ENCODE data around the gene LRMDA. TPM values are rescaled to one million over a fixed set of nuclear protein-coding genes. Genes with fewer than 3 reads are reported as not detected.

The LRMDA gene
- total and polyA plus RNA-seq, 2 of the 8 experiments (the other 6 are each of a cell fraction or from before 2014, with no cell fraction given): 0.86 to 2.8 TPM

GRCh38 chr10:75438275-75438674 lies 6.9 kb downstream of the LRMDA start:
- Histone ChIP-seq H3K79me2 (ENCODE audit: control insufficient read depth in 1 of 2, insufficient read depth in 2 of 2, low read length in 2 of 2) (no peaks in the 10 kb centered on the region), H4K8ac (ENCODE audit: extremely low read depth, insufficient read depth, low read length) (no peak overlapping the region), H4K91ac (replicated peaks; ENCODE audit: insufficient read length, low read length) (no peak overlapping the region), H4K20me1 (replicated peaks in 1 of 2; ENCODE audit: control insufficient read depth in 1 of 2, insufficient read depth in 2 of 2, low read length in 2 of 2) (no peaks in the 10 kb centered on the region), H3K79me1 (ENCODE audit: low read depth, low read length) (no peaks in the 10 kb centered on the region), H2BK12ac (ENCODE audit: low read depth, low read length) (no peak overlapping the region), H2BK15ac (ENCODE audit: low read length) (no peak overlapping the region), H3K4ac (replicated peaks; ENCODE audit: insufficient read length, low read depth, low read length) (no peak overlapping the region), H3K27ac (ENCODE audit: low read depth, low read length) (no peak overlapping the region), H3K23ac (ENCODE audit: insufficient read length) (no peak overlapping the region), H3K14ac (ENCODE audit: insufficient read length) (no peak overlapping the region), H2BK120ac (replicated peaks; ENCODE audit: low read depth, low read length) (no peak overlapping the region), H3K56ac (replicated peaks; ENCODE audit: insufficient read length, low read depth, low read length) (no peak overlapping the region), H4K5ac (ENCODE audit: insufficient read length, low read depth, low read length) (no peak overlapping the region), H3K18ac (ENCODE audit: extremely low read depth, low read length) (no peak overlapping the region), H2BK20ac (ENCODE audit: low read length) (no peak overlapping the region), H3K4me3 (ENCODE audit: extremely low read depth in 1 of 4, insufficient read depth in 2 of 4, low read depth in 3 of 4, low read length in 4 of 4) (no peak overlapping the region), H3K9me3 (ENCODE audit: insufficient read depth in 2 of 2, low read depth in 1 of 2, low read length in 1 of 2) (no peaks in the 10 kb centered on the region), H3K23me2 (ENCODE audit: low read depth, low read length) (no peaks in the 10 kb centered on the region), H3K4me2 (ENCODE audit: insufficient read depth in 1 of 2, low read depth in 2 of 2, low read length in 2 of 2) (no peak overlapping the region), H2AFZ (ENCODE audit: low read length) (no peak overlapping the region), H3K36me3 (ENCODE audit: control insufficient read depth in 2 of 4, insufficient read depth in 4 of 4, low read length in 3 of 4) (no peaks in the 10 kb centered on the region), H2BK5ac (ENCODE audit: low read depth, low read length) (no peak overlapping the region), H3K27me3 (replicated peaks in 1 of 4; ENCODE audit: control insufficient read depth in 3 of 4, extremely low read depth in 1 of 4, insufficient read depth in 3 of 4, low read length in 3 of 4) (peaks cover 7 to 41% (median 27%) of the 10 kb centered on the region in 4 experiments), H3K9ac (replicated peaks in 1 of 4; ENCODE audit: extremely low read depth in 1 of 4, low read depth in 3 of 4, low read length in 3 of 4) (no peak overlapping the region), H3K4me1 (replicated peaks in 1 of 4; ENCODE audit: control insufficient read depth in 3 of 4, insufficient read depth in 4 of 4, low read length in 3 of 4) (no peaks in the 10 kb centered on the region), H2AK5ac (ENCODE audit: low read depth, low read length) (no peak overlapping the region; the same call in 1 of the 2 replicates)
- WGBS, 2 experiments (ENCODE audit: extremely low coverage in 1 of 2, insufficient coverage in 1 of 2, insufficient read length in 1 of 2, insufficient replicate concordance in 2 of 2, low coverage in 1 of 2, low lambda C conversion rate in 2 of 2, missing lambda C conversion rate in 1 of 2): 93% methylated on average over 3 of the region's 3 CpGs; no CpG with 5 or more reads in 1 of the 2 experiments
- TF ChIP-seq CTCF (IDR thresholded peaks at IDR 0.05; ENCODE audit: control extremely low read depth in 1 of 3, insufficient read depth in 1 of 3, low read depth in 1 of 3, low read length in 3 of 3) (no peak), TAF7 (optimal IDR thresholded peaks at IDR 0.05; ENCODE audit: borderline replicate concordance, low read depth, low read length) (no peak), CREB1 (IDR thresholded peaks at IDR 0.05) (no peak), TCF12 (IDR thresholded peaks at IDR 0.05; ENCODE audit: low read depth, low read length) (no peak), HDAC2 (IDR thresholded peaks at IDR 0.05; ENCODE audit: borderline replicate concordance in 1 of 2, low read depth in 2 of 2, low read length in 2 of 2) (no peak)
- ChIA-PET CTCF (ENCODE audit: partially characterized antibody) (interaction anchor here (0.5 to 2.2 kb wide), 3 partner anchors 8 to 99 kb away, joined by 3 to 7 read pairs (median 3); no protein-coding TSS in a partner anchor), POLR2A (ENCODE audit: partially characterized antibody) (no interaction called here)
- no peak for FAIRE-seq
- no peak for DNase-seq (ENCODE audit: low read depth in 1 of 2, low spot score in 2 of 2)
